WTC11 (cell line): ENCODE measurements around the gene TUBB2B. TPM values are rescaled to one million over a fixed set of nuclear protein-coding genes. Genes with fewer than 3 reads are reported as not detected.

ENCODE experiments used
- ATAC-seq: fragments of 200-7000 bp; cut with Tn5 transposase; 2 replicates; pipeline ENCODE4 v1.10.0; 2021; ENCODE audit warnings: mild to moderate bottlenecking, moderate library complexity
- CTCF ChIA-PET: fragments of 300-600 bp; sonication (Branson Sonifier 250); formaldehyde crosslinking; loops from one replicate; lab custom pipeline; 2021; ENCODE audit warnings: antibody characterized with exemption; lab: Charles Lee
- POLR2A ChIA-PET: fragments of 350-600 bp; sonication (Branson Sonifier 250); formaldehyde crosslinking; loops from one replicate; lab custom pipeline; 2021; ENCODE audit warnings: antibody characterized with exemption; lab: Charles Lee
- DNase-seq: peaks from one replicate; pipeline ENCODE4 v3.0.0; 2021; ENCODE audit warnings: low spot score
- H3K27ac Mint-ChIP-seq: 2 replicates; pipeline ENCODE4 v1.8.0; 2021; ENCODE audit warnings: mixed read lengths
- H3K27me3 Mint-ChIP-seq: 2 replicates; pipeline ENCODE4 v1.8.0; 2021; ENCODE audit warnings: low read depth, mild to moderate bottlenecking, moderate library complexity, mixed read lengths
- H3K36me3 Mint-ChIP-seq: 2 replicates; pipeline ENCODE4 v1.8.0; 2021; ENCODE audit warnings: mixed read lengths
- H3K4me1 Mint-ChIP-seq: 2 replicates; pipeline ENCODE4 v1.8.0; 2022; ENCODE audit warnings: mixed read lengths
- H3K4me3 Mint-ChIP-seq: 2 replicates; pipeline ENCODE4 v1.8.0; 2021; ENCODE audit warnings: mild to moderate bottlenecking, moderate library complexity, mixed read lengths
- H3K9me3 Mint-ChIP-seq: 2 replicates; pipeline ENCODE4 v1.8.0; 2021; ENCODE audit warnings: mixed read lengths
- ATF3 ChIP-seq: sonication (generic); formaldehyde crosslinking; conservative IDR thresholded peaks from 2 replicates; pipeline ENCODE4 v1.8.1; 2022; ENCODE audit warnings: mild to moderate bottlenecking, missing genetic modification reagents
- E2F4 ChIP-seq: sonication (generic); formaldehyde crosslinking; IDR thresholded peaks from 2 replicates; pipeline ENCODE4 v1.8.1; 2022; ENCODE audit warnings: low read depth, mild to moderate bottlenecking, moderate library complexity, missing genetic modification reagents, borderline replicate concordance
- ESRRA ChIP-seq: sonication (generic); formaldehyde crosslinking; IDR thresholded peaks from 2 replicates; pipeline ENCODE4 v1.8.1; 2022; ENCODE audit warnings: mild to moderate bottlenecking, missing genetic modification reagents, borderline replicate concordance
- FOXP1 ChIP-seq: sonication (generic); formaldehyde crosslinking; IDR thresholded peaks from 2 replicates; pipeline ENCODE4 v1.8.0; 2022; ENCODE audit warnings: missing genetic modification reagents, mild to moderate bottlenecking, moderate library complexity, borderline replicate concordance
- FOXP4 ChIP-seq: sonication (generic); formaldehyde crosslinking; IDR thresholded peaks from 2 replicates; pipeline ENCODE4 v1.8.0; 2022; ENCODE audit warnings: mild to moderate bottlenecking, missing genetic modification reagents
- MYBL2 ChIP-seq: sonication (generic); formaldehyde crosslinking; IDR thresholded peaks from 2 replicates; pipeline ENCODE4 v1.8.1; 2023; ENCODE audit warnings: mild to moderate bottlenecking, moderate library complexity, missing genetic modification reagents
- NFE2L1 ChIP-seq: sonication (generic); formaldehyde crosslinking; IDR thresholded peaks from 2 replicates; pipeline ENCODE4 v1.8.1; 2023; ENCODE audit warnings: missing genetic modification reagents
- NR2C2 ChIP-seq: sonication (generic); formaldehyde crosslinking; IDR thresholded peaks from 2 replicates; pipeline ENCODE4 v1.8.0; 2022; ENCODE audit warnings: mild to moderate bottlenecking, missing genetic modification reagents
- NR3C1 ChIP-seq: sonication (generic); formaldehyde crosslinking; conservative IDR thresholded peaks from 2 replicates; pipeline ENCODE4 v1.8.1; 2023; ENCODE audit warnings: low read depth, mild to moderate bottlenecking, missing genetic modification reagents
- SMAD3 ChIP-seq: sonication (generic); formaldehyde crosslinking; IDR thresholded peaks from 2 replicates; pipeline ENCODE4 v1.8.0; 2022; ENCODE audit warnings: missing genetic modification reagents, mild to moderate bottlenecking, borderline replicate concordance
- total RNA-seq: library from RNA; stranded (reverse); gene quantifications from 3 replicates; pipeline ENCODE4 v1.2.3, GENCODE V29; 2021
- TF ChIP-seq, protein P1 (sequence below): sonication (generic); formaldehyde crosslinking; IDR thresholded peaks from 2 replicates; pipeline ENCODE4 v1.8.1; 2023; ENCODE audit warnings: mild to moderate bottlenecking, missing genetic modification reagents
- TF ChIP-seq, protein P2 (sequence below): sonication (generic); formaldehyde crosslinking; IDR thresholded peaks from 2 replicates; pipeline ENCODE4 v1.8.0; 2023; ENCODE audit warnings: mild to moderate bottlenecking, missing genetic modification reagents
- TF ChIP-seq, protein P3 (sequence below): sonication (generic); formaldehyde crosslinking; IDR thresholded peaks from 2 replicates; pipeline ENCODE4 v1.8.1; 2022; ENCODE audit warnings: mild to moderate bottlenecking, missing genetic modification reagents, moderate library complexity, borderline replicate concordance
- TF ChIP-seq, protein P4 (sequence below): sonication (generic); formaldehyde crosslinking; IDR thresholded peaks from 2 replicates; pipeline ENCODE4 v1.8.0; 2022; ENCODE audit warnings: missing genetic modification reagents

Gene TUBB2B
- total RNA-seq, 1 experiment from 2014 or later = 591 TPM

DNA sequence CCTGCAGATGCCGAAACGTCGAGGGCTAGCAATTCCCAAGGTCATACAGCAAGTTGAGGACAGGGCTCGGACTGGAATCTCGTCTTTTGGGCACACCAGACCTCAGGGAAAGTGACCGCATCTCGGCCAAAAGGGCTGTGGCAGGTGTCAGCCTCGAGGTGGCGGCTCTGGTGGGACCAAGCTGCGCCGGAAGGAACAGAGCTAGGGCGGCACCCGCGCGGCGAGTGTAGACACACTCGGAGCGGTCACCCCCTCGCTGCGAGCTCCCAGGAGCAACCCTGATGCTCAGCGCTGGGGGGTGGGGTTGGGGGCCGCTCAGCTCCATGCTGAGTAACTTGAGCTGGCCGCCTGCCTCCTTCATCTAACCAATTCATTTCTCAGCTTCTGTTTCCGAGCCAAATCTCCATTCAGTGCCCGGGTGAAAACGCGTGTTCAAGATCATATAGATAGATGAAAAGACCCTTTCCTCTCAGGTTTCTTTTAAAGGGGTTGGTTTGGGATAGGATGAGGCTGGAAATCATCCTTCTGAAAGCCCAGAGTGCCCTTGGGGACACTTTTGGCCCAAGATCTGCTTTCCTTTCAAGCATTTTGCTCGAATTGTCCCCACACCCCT is 2.2 kb upstream of the TUBB2B start (continued):
- no peak for TF ChIP-seq NR3C1 (CRISPR knock-in tag)
- TF ChIP-seq SMAD3 (CRISPR knock-in tag) = 0 out of 2 replicates have a peak, but pooled peaks have one; percentile 22

DNA sequence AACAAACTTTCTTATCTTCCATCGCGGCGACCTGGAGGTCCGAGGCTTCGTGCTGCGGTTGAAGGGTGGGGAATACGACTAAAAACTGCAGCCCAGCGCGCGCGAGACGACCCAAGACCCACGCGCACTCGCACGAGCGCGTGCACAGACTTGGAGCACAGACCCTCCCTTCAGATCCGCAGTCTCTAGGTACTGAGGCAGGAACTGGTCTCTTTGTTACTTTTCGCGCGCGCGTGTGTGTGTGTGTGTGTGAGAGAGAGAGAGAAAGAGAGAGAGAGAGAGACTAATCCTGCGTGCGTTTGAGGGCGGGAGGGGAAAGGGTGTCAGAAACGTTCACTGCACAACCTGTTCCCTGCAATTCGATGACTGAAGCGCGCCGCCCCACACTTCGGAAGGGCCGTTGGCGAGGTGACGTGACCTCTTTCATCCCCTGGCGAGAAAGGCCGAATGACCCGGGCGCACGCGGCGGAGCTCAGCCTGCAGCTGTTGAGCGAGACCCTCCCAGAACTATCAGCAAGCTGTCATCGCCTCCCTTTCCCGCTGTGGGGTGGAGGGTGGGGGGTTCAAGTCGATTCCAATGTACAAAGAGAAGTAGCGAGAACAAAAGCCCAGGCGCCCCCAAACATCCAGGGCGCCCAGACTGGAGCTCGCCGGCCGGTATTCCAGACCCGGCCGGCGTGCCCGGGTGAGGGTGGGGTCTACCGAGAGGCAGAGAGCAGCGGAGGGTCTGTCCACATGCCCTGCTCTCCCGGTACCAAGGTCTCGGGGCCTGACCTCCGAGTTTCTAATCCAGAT is 1.5 kb upstream of the TUBB2B start:
- Mint-ChIP-seq H3K9me3 (no peaks in the 10 kb centered on the region), H3K4me3 (peak overlapping the region; percentile 89), H3K4me1 (peaks cover 50% of the 10 kb centered on the region), H3K36me3 (peaks cover 18% of the 10 kb centered on the region), H3K27me3 (peaks cover 23% of the 10 kb centered on the region), H3K27ac (peak overlapping the region; percentile 39; the same call in 1 of the 2 replicates)
- ChIA-PET CTCF (interaction anchor here (0.6 to 5.2 kb wide), 12 partner anchors 10 to 276 kb away, joined by 3 to 65 read pairs (median 4); partner anchors contain the start of genes PSMG4, RIPK1, SLC22A23 and TUBB2A), POLR2A (interaction anchor here (0.9 to 3.1 kb wide), 5 partner anchors 20 to 70 kb away, joined by 3 to 24 read pairs (median 5); partner anchors contain the start of gene TUBB2A)
- peak; percentile 66 for DNase-seq
- ATAC-seq = peak; percentile 1; the same call in 1 of the 2 replicates
- TF ChIP-seq, protein P1, sequence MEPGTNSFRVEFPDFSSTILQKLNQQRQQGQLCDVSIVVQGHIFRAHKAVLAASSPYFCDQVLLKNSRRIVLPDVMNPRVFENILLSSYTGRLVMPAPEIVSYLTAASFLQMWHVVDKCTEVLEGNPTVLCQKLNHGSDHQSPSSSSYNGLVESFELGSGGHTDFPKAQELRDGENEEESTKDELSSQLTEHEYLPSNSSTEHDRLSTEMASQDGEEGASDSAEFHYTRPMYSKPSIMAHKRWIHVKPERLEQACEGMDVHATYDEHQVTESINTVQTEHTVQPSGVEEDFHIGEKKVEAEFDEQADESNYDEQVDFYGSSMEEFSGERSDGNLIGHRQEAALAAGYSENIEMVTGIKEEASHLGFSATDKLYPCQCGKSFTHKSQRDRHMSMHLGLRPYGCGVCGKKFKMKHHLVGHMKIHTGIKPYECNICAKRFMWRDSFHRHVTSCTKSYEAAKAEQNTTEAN (CRISPR knock-in tag) = 0 out of 2 replicates have a peak, but pooled peaks have one; percentile 27
- TF ChIP-seq NR2C2 (CRISPR knock-in tag) (peak; percentile 51; the same call in 1 of the 2 replicates), FOXP4 (CRISPR knock-in tag) (peak; percentile 13; the same call in 1 of the 2 replicates), ESRRA (CRISPR knock-in tag) (0 out of 2 replicates have a peak, but pooled peaks have one; percentile 8), E2F4 (CRISPR knock-in tag) (0 out of 2 replicates have a peak, but pooled peaks have one; percentile 54), MYBL2 (peak; percentile 25; the same call in 1 of the 2 replicates), ATF3 (no peak), NFE2L1 (0 out of 2 replicates have a peak, but pooled peaks have one; percentile 50), FOXP1 (CRISPR knock-in tag) (peak; percentile 38; the same call in 1 of the 2 replicates)
- TF ChIP-seq, protein P2, sequence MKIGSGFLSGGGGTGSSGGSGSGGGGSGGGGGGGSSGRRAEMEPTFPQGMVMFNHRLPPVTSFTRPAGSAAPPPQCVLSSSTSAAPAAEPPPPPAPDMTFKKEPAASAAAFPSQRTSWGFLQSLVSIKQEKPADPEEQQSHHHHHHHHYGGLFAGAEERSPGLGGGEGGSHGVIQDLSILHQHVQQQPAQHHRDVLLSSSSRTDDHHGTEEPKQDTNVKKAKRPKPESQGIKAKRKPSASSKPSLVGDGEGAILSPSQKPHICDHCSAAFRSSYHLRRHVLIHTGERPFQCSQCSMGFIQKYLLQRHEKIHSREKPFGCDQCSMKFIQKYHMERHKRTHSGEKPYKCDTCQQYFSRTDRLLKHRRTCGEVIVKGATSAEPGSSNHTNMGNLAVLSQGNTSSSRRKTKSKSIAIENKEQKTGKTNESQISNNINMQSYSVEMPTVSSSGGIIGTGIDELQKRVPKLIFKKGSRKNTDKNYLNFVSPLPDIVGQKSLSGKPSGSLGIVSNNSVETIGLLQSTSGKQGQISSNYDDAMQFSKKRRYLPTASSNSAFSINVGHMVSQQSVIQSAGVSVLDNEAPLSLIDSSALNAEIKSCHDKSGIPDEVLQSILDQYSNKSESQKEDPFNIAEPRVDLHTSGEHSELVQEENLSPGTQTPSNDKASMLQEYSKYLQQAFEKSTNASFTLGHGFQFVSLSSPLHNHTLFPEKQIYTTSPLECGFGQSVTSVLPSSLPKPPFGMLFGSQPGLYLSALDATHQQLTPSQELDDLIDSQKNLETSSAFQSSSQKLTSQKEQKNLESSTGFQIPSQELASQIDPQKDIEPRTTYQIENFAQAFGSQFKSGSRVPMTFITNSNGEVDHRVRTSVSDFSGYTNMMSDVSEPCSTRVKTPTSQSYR (CRISPR knock-in tag) = peak; percentile 62; the same call in 1 of the 2 replicates
- TF ChIP-seq, protein P3, sequence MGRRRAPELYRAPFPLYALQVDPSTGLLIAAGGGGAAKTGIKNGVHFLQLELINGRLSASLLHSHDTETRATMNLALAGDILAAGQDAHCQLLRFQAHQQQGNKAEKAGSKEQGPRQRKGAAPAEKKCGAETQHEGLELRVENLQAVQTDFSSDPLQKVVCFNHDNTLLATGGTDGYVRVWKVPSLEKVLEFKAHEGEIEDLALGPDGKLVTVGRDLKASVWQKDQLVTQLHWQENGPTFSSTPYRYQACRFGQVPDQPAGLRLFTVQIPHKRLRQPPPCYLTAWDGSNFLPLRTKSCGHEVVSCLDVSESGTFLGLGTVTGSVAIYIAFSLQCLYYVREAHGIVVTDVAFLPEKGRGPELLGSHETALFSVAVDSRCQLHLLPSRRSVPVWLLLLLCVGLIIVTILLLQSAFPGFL (CRISPR knock-in tag) = no peak
- TF ChIP-seq, protein P4, sequence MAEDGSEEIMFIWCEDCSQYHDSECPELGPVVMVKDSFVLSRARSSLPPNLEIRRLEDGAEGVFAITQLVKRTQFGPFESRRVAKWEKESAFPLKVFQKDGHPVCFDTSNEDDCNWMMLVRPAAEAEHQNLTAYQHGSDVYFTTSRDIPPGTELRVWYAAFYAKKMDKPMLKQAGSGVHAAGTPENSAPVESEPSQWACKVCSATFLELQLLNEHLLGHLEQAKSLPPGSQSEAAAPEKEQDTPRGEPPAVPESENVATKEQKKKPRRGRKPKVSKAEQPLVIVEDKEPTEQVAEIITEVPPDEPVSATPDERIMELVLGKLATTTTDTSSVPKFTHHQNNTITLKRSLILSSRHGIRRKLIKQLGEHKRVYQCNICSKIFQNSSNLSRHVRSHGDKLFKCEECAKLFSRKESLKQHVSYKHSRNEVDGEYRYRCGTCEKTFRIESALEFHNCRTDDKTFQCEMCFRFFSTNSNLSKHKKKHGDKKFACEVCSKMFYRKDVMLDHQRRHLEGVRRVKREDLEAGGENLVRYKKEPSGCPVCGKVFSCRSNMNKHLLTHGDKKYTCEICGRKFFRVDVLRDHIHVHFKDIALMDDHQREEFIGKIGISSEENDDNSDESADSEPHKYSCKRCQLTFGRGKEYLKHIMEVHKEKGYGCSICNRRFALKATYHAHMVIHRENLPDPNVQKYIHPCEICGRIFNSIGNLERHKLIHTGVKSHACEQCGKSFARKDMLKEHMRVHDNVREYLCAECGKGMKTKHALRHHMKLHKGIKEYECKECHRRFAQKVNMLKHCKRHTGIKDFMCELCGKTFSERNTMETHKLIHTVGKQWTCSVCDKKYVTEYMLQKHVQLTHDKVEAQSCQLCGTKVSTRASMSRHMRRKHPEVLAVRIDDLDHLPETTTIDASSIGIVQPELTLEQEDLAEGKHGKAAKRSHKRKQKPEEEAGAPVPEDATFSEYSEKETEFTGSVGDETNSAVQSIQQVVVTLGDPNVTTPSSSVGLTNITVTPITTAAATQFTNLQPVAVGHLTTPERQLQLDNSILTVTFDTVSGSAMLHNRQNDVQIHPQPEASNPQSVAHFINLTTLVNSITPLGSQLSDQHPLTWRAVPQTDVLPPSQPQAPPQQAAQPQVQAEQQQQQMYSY (CRISPR knock-in tag) = no peak
